ENCODE results near the gene ADAMTS6.

DNA sequence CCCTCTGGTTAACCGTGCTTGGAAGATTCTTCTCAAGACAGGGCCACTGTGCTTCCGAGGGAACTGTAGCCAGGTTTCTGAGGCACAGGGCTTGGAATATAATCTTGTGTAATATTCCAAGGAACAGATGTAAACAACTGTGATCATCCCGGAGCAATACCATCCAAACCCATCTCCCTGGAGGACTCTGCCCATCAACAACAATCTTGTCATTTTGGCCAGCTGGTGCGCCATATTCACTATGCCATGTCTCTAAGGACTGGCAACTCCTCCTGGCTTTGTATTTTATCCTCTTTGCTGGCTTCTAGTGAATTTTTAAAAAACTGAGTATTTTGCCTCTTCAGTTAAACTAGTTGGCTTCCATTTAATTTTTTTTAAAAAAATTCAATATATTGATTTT is 349.3 kb downstream of the ADAMTS6 start:
- TF ChIP-seq PITX1 (CRISPR knock-in tag; IDR thresholded peaks at IDR 0.05) (no peak), NFYB (CRISPR knock-in tag; IDR thresholded peaks at IDR 0.05) (no peak), POLR2AphosphoS5 (IDR thresholded peaks at IDR 0.05; ENCODE audit: low read depth, low read length) (no peak)
- TF ChIP-seq, protein P1, sequence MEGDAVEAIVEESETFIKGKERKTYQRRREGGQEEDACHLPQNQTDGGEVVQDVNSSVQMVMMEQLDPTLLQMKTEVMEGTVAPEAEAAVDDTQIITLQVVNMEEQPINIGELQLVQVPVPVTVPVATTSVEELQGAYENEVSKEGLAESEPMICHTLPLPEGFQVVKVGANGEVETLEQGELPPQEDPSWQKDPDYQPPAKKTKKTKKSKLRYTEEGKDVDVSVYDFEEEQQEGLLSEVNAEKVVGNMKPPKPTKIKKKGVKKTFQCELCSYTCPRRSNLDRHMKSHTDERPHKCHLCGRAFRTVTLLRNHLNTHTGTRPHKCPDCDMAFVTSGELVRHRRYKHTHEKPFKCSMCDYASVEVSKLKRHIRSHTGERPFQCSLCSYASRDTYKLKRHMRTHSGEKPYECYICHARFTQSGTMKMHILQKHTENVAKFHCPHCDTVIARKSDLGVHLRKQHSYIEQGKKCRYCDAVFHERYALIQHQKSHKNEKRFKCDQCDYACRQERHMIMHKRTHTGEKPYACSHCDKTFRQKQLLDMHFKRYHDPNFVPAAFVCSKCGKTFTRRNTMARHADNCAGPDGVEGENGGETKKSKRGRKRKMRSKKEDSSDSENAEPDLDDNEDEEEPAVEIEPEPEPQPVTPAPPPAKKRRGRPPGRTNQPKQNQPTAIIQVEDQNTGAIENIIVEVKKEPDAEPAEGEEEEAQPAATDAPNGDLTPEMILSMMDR (CRISPR knock-in tag; IDR thresholded peaks at IDR 0.05), result no peak
